ENCODE results near the gene TMEM143. TPM values are rescaled to one million over a fixed set of nuclear protein-coding genes. Genes with fewer than 3 reads are reported as not detected.
A peak's percentile ranks its signal among the peaks of the same experiment; 100 is the strongest.

The TMEM143 gene
- total and polyA plus RNA-seq, 10 of the 15 experiments (the other 5 are each of a cell fraction or from before 2014, with no cell fraction given): 1.5 to 19.5 (median 10.1) TPM

DNA sequence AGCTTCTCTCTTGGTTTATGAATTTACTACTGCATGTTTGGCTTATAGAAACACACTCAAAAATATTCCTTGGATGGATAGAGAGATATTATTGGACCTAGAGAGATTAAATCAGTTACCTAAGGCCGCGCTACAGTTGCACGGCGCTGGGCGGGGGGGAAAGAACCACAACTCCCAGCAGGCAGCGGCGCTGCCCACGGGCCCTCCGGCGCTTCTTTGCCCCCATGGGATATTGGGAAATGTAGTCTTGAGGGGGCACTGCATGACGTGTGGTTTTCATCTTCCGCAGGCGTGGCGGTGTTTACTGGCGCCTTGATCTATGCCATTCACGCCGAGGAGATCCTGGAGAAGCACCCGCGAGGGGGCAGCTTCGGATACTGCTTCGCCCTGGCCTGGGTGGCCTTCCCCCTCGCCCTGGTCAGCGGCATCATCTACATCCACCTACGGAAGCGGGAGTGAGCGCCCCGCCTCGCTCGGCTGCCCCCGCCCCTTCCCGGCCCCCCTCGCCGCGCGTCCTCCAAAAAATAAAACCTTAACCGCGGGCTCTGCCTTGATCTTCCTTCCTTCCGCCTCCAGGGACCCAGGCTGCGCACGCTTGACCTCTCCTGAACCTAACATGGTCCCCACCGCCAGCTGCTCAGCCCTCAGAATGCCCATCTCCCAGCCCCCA lies 33.6 kb downstream of the TMEM143 start:
- Histone ChIP-seq H3K27ac (ENCODE audit: control insufficient read depth, insufficient read depth) (peak overlapping the region; percentile 86), H3K27me3 (replicated peaks in 1 of 2; ENCODE audit: control insufficient read depth in 2 of 2, insufficient read depth in 2 of 2, low read length in 1 of 2) (no peaks in the 10 kb centered on the region), H4K20me1 (ENCODE audit: control insufficient read depth, insufficient read depth) (no peaks in the 10 kb centered on the region), H3K4me2 (ENCODE audit: control insufficient read depth, insufficient read depth) (peak overlapping the region; percentile 51), H3K4me3 (peak overlapping the region; percentile 68), H3K79me2 (ENCODE audit: control insufficient read depth, insufficient read depth, low read length) (peaks cover 23% of the 10 kb centered on the region), H2AFZ (ENCODE audit: control insufficient read depth, low read depth, low read length) (peak overlapping the region; percentile 51; the same call in 1 of the 2 replicates), H3K9ac (ENCODE audit: control insufficient read depth, insufficient read depth, low read length) (peak overlapping the region; percentile 72), H3K36me3 (ENCODE audit: control insufficient read depth in 2 of 2, insufficient read depth in 2 of 2, low read length in 1 of 2) (peaks cover 0 to 7% of the 10 kb centered on the region in 2 experiments; a peak in 2 of 4 replicates), H3K9me3 (replicated peaks; ENCODE audit: control insufficient read depth, insufficient read depth, low read length) (peaks cover 3% of the 10 kb centered on the region; the same call in 1 of the 3 replicates), H3K4me1 (ENCODE audit: control insufficient read depth, insufficient read depth, low read length) (peaks cover 36% of the 10 kb centered on the region)
- BruUV-seq (replicated peaks): no TSS peak
- SMC1A ChIA-PET (ENCODE audit: uncharacterized antibody, unreplicated experiment): interaction anchor here (0.7 to 6.2 kb wide), 2 partner anchors 9 to 11 kb away, joined by 3 to 223 read pairs; partner anchors contain the start of gene EMP3
- CTCF ChIA-PET: interaction anchor here (0.6 to 1.4 kb wide), 4 partner anchors 9 to 74 kb away, joined by 3 to 4 read pairs (median 4); partner anchors contain the start of genes CARD8 and TMEM143
- RAD21 ChIA-PET (ENCODE audit: unreplicated experiment): interaction anchor here (0.7 to 2.7 kb wide), 4 partner anchors 7 to 79 kb away, joined by 3 to 11 read pairs (median 4); partner anchors contain the start of gene KDELR1
- ATAC-seq (peak; percentile 54), DNase-seq (ENCODE audit: low read depth, low spot score) (peak; percentile 65), FAIRE-seq (no peak)
- in situ Hi-C loops (cut with MboI) (no loop called here), intact Hi-C loops (cut with micrococcal nuclease; ENCODE audit: unreplicated experiment) (no loop called here)
- WGBS (ENCODE audit: insufficient coverage, insufficient replicate concordance, low lambda C conversion rate, missing lambda C conversion rate): under 1% methylated on average over 29 of the region's 41 CpGs
- POLR2A ChIA-PET: interaction anchor here (0.6 to 7.5 kb wide), 3 partner anchors 8 to 184 kb away, joined by 3 to 194 read pairs (median 10); partner anchors contain the start of genes EMP3, SYNGR4 and TMEM143
- TF ChIP-seq CBX3 (IDR thresholded peaks at IDR 0.05; ENCODE audit: borderline replicate concordance, low read depth) (no peak), TCF7 (IDR thresholded peaks at IDR 0.05; ENCODE audit: borderline replicate concordance) (no peak), RB1 (IDR thresholded peaks at IDR 0.05; ENCODE audit: borderline replicate concordance) (no peak), PML (IDR thresholded peaks at IDR 0.05; ENCODE audit: low read length) (peak; percentile 26; the same call in 1 of the 2 replicates), NRF1 (conservative IDR thresholded peaks at IDR 0.05; ENCODE audit: low read depth, low read length) (no peak), PAX8 (IDR thresholded peaks at IDR 0.05) (no peak), ZZZ3 (IDR thresholded peaks at IDR 0.05; ENCODE audit: control insufficient read depth, insufficient read length, low read depth) (no peak), BHLHE40 (IDR thresholded peaks at IDR 0.05; ENCODE audit: borderline replicate concordance in 1 of 2, low read depth in 2 of 2, low read length in 1 of 2) (peak; percentile 16 to 53; a peak in 1 of 4 replicates), LARP7 (IDR thresholded peaks at IDR 0.05) (peak; percentile 53), MEF2B (IDR thresholded peaks at IDR 0.05; ENCODE audit: partially characterized antibody, poor library complexity, severe bottlenecking) (peak; percentile 25), CREB1 (IDR thresholded peaks at IDR 0.05; ENCODE audit: low read depth) (peak; percentile 93), GATAD2B (conservative IDR thresholded peaks at IDR 0.05; ENCODE audit: low read depth) (0 out of 2 replicates have a peak, but pooled peaks have one; percentile 39), ZNF217 (IDR thresholded peaks at IDR 0.05) (no peak), SREBF1 (IDR thresholded peaks at IDR 0.05; ENCODE audit: low read length) (peak; percentile 88), RCOR1 (conservative IDR thresholded peaks at IDR 0.05; ENCODE audit: low read depth, low read length) (no peak)
- TF ChIP-seq, protein P1, sequence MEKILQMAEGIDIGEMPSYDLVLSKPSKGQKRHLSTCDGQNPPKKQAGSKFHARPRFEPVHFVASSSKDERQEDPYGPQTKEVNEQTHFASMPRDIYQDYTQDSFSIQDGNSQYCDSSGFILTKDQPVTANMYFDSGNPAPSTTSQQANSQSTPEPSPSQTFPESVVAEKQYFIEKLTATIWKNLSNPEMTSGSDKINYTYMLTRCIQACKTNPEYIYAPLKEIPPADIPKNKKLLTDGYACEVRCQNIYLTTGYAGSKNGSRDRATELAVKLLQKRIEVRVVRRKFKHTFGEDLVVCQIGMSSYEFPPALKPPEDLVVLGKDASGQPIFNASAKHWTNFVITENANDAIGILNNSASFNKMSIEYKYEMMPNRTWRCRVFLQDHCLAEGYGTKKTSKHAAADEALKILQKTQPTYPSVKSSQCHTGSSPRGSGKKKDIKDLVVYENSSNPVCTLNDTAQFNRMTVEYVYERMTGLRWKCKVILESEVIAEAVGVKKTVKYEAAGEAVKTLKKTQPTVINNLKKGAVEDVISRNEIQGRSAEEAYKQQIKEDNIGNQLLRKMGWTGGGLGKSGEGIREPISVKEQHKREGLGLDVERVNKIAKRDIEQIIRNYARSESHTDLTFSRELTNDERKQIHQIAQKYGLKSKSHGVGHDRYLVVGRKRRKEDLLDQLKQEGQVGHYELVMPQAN (conservative IDR thresholded peaks at IDR 0.05): no peak
- TF ChIP-seq, protein P2, sequence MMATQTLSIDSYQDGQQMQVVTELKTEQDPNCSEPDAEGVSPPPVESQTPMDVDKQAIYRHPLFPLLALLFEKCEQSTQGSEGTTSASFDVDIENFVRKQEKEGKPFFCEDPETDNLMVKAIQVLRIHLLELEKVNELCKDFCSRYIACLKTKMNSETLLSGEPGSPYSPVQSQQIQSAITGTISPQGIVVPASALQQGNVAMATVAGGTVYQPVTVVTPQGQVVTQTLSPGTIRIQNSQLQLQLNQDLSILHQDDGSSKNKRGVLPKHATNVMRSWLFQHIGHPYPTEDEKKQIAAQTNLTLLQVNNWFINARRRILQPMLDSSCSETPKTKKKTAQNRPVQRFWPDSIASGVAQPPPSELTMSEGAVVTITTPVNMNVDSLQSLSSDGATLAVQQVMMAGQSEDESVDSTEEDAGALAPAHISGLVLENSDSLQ (IDR thresholded peaks at IDR 0.05): 0 out of 2 replicates have a peak, but pooled peaks have one; percentile 28
- TF ChIP-seq, protein P3, sequence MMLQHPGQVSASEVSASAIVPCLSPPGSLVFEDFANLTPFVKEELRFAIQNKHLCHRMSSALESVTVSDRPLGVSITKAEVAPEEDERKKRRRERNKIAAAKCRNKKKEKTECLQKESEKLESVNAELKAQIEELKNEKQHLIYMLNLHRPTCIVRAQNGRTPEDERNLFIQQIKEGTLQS (IDR thresholded peaks at IDR 0.05; ENCODE audit: borderline replicate concordance, extremely low read depth, low read depth, low read length): peak; percentile 65; the same call in 1 of the 2 replicates
- TF ChIP-seq, protein P4, sequence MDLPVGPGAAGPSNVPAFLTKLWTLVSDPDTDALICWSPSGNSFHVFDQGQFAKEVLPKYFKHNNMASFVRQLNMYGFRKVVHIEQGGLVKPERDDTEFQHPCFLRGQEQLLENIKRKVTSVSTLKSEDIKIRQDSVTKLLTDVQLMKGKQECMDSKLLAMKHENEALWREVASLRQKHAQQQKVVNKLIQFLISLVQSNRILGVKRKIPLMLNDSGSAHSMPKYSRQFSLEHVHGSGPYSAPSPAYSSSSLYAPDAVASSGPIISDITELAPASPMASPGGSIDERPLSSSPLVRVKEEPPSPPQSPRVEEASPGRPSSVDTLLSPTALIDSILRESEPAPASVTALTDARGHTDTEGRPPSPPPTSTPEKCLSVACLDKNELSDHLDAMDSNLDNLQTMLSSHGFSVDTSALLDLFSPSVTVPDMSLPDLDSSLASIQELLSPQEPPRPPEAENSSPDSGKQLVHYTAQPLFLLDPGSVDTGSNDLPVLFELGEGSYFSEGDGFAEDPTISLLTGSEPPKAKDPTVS (IDR thresholded peaks at IDR 0.05; ENCODE audit: low read depth, low read length): 0 out of 2 replicates have a peak, but pooled peaks have one; percentile 57

All from GM12878 (cell line).